Stimulated activated CD4-positive, alpha-beta T cell treated with anti-CD3 and anti-CD28 coated beads, Interleukin-1b, Interleukin-23, amount 100 ng/mL, for 48 hours (primary cell): ENCODE data around the gene ULK4.

Source experiments
- DNase-seq: peaks from one replicate; pipeline ENCODE4 v3.0.0-alpha.2; 2020

Gene ULK4

GRCh38 chr3:41629072-41629471, 332.8 kb downstream of the ULK4 start:
- DNase-seq: no peak

- no peak for DNase-seq
Observed at GRCh38 chr3:41627477-41628087, 334.3 kb downstream of the ULK4 start.

- DNase-seq: no peak
Observed at GRCh38 chr3:41612853-41613252, 349.1 kb downstream of the ULK4 start.

- DNase-seq: no peak
Observed at GRCh38 chr3:41611008-41611407, 350.9 kb downstream of the ULK4 start.

- DNase-seq: no peak
Observed at GRCh38 chr3:41608347-41608746, 353.6 kb downstream of the ULK4 start.

- no peak for DNase-seq
Observed at GRCh38 chr3:41603807-41604206, 358.1 kb downstream of the ULK4 start.

- no peak for DNase-seq
Observed at GRCh38 chr3:41602121-41602520, 359.8 kb downstream of the ULK4 start.

GRCh38 chr3:41601404-41601987, 360.4 kb downstream of the ULK4 start:
- no peak for DNase-seq

- no peak for DNase-seq
Observed at GRCh38 chr3:41600616-41601015, 361.3 kb downstream of the ULK4 start.

GRCh38 chr3:41599127-41599484, 362.8 kb downstream of the ULK4 start:
- DNase-seq: no peak

GRCh38 chr3:41598402-41599126, 363.3 kb downstream of the ULK4 start:
- no peak for DNase-seq

- no peak for DNase-seq
Observed at GRCh38 chr3:41593774-41594173, 368.1 kb downstream of the ULK4 start.

- DNase-seq: no peak
Observed at GRCh38 chr3:41592753-41593510, 369.0 kb downstream of the ULK4 start.

- DNase-seq: no peak
Observed at GRCh38 chr3:41583014-41583413, 378.9 kb downstream of the ULK4 start.

- no peak for DNase-seq
Observed at GRCh38 chr3:41581700-41582099, 380.2 kb downstream of the ULK4 start.

- no peak for DNase-seq
Observed at GRCh38 chr3:41580274-41580959, 381.5 kb downstream of the ULK4 start.

- no peak for DNase-seq
Observed at GRCh38 chr3:41579861-41580260, 382.0 kb downstream of the ULK4 start.

GRCh38 chr3:41578798-41579197, 383.1 kb downstream of the ULK4 start:
- no peak for DNase-seq

GRCh38 chr3:41575724-41576123, 386.2 kb downstream of the ULK4 start:
- DNase-seq: no peak

GRCh38 chr3:41574900-41575299, 387.0 kb downstream of the ULK4 start:
- no peak for DNase-seq

- DNase-seq: no peak
Observed at GRCh38 chr3:41573591-41573990, 388.3 kb downstream of the ULK4 start.

- DNase-seq: no peak
Observed at GRCh38 chr3:41572092-41572491, 389.8 kb downstream of the ULK4 start.

- no peak for DNase-seq
Observed at GRCh38 chr3:41569632-41570305, 392.1 kb downstream of the ULK4 start.
